HUDEP-2 (cell line): ENCODE data around the gene CDK13.
"Not testable (repeated sequence)": the region's sequence is repeated elsewhere in the genome, so short reads cannot be mapped to it uniquely, and the experiment has no call there.

Experiments used
- DNase-seq, 76 experiments: peaks; one replicate each; lab custom pipeline; 2025; ENCODE audit not compliant: unreplicated experiment in 76 of 76; lab: John Stamatoyannopoulos, UW

CDK13 gene

GRCh38 chr7:39949971-39950472, at the start of gene CDK13:
TSS of gene CDK13 (plus strand) at chr7:39950256. CDS start at chr7:39950642, 386 bp downstream.
- DNase-seq = peak in 72 of 76 experiments; percentile 8 to 91 (median 70)

GRCh38 chr7:39904077-39904486, 46.0 kb upstream of the CDK13 start:
- DNase-seq = no peak

- DNase-seq = no peak
These were observed 41.9 kb upstream of the CDK13 start for GRCh38 chr7:39908141-39908540.

GRCh38 chr7:39908973-39909372, 41.1 kb upstream of the CDK13 start:
- DNase-seq = no peak

GRCh38 chr7:39909526-39909925, 40.5 kb upstream of the CDK13 start:
- DNase-seq = no peak

GRCh38 chr7:39910108-39910869, 39.8 kb upstream of the CDK13 start:
- no peak for DNase-seq

- DNase-seq = no peak
These were observed 38.9 kb upstream of the CDK13 start for GRCh38 chr7:39911167-39911566.

GRCh38 chr7:39915847-39916246, 34.2 kb upstream of the CDK13 start:
- not testable (repeated sequence) for DNase-seq

- DNase-seq = no peak
These were observed 30.4 kb upstream of the CDK13 start for GRCh38 chr7:39919646-39920045.

GRCh38 chr7:39921506-39922175, 28.4 kb upstream of the CDK13 start:
- DNase-seq = no peak

GRCh38 chr7:39922580-39922979, 27.5 kb upstream of the CDK13 start:
- no peak for DNase-seq

GRCh38 chr7:39923091-39923490, 27.0 kb upstream of the CDK13 start:
- no peak for DNase-seq

- DNase-seq = no peak
These were observed 25.9 kb upstream of the CDK13 start for GRCh38 chr7:39924122-39924521.

GRCh38 chr7:39926111-39926510, 23.9 kb upstream of the CDK13 start:
- DNase-seq = no peak

- no peak for DNase-seq
These were observed 23.0 kb upstream of the CDK13 start for GRCh38 chr7:39927018-39927417.

- DNase-seq = no peak
These were observed 15.9 kb upstream of the CDK13 start for GRCh38 chr7:39934132-39934531.

- no peak for DNase-seq
These were observed 13.3 kb upstream of the CDK13 start for GRCh38 chr7:39936761-39937160.

GRCh38 chr7:39937366-39938153, 12.5 kb upstream of the CDK13 start:
- no peak for DNase-seq

- DNase-seq = no peak
These were observed 7.2 kb upstream of the CDK13 start for GRCh38 chr7:39942883-39943282.

GRCh38 chr7:39946693-39947092, 3.4 kb upstream of the CDK13 start:
- no peak for DNase-seq

GRCh38 chr7:39948375-39948955, 1.6 kb upstream of the CDK13 start:
- peak in 10 of 76 experiments; percentile 1 to 41 (median 6) for DNase-seq
